HepG2 (cell line): ENCODE data around the gene MSTO1. TPM values are rescaled to one million over a fixed set of nuclear protein-coding genes. Genes with fewer than 3 reads are reported as not detected.

ENCODE experiments used
- ATAC-seq: fragments of 200-7000 bp; cut with Tn5 transposase; 3 replicates; pipeline ENCODE4 v1.9.1; 2020; ENCODE audit warnings: mild to moderate bottlenecking, moderate library complexity
- BruUV-seq: library from RNA; stranded (reverse); fragments of 400-500 nt; replicated peaks from 2 replicates; lab custom pipeline; 2021; lab: Mats Ljungman, UMichigan
- CTCF ChIA-PET: fragments of 300-600 bp; formaldehyde crosslinking; extraction: SDS; loops from one replicate; lab custom pipeline; 2021; ENCODE audit warnings: low total read pairs, inconsistent platforms, low intra/inter-chr PET ratio; lab: Yijun Ruan, JAX
- POLR2A ChIA-PET: fragments of 350-600 bp; sonication (Branson Sonifier 250); formaldehyde crosslinking; loops from one replicate; lab custom pipeline; 2020; ENCODE audit warnings: antibody characterized with exemption, inconsistent platforms; lab: Yijun Ruan, JAX
- DNase-seq: peaks from one replicate; pipeline ENCODE4 v3.0.0-alpha.2; 2015; ENCODE audit warnings: low spot score
- FAIRE-seq: peaks from 3 replicates; lab custom pipeline; 2011; peaks lifted over from hg19 to GRCh38; lab: Jason Lieb, UNC
- H2AFZ ChIP-seq: one replicate; pipeline ENCODE4 v1.6.1; 2011; ENCODE audit warnings: low read length, inconsistent platforms
- H3K27ac ChIP-seq: fragments of 300-600 bp; 3 replicates; pipeline ENCODE4 v1.8.0; 2011; ENCODE audit warnings: mixed run types, mild to moderate bottlenecking, mixed read lengths, low read length, inconsistent platforms; ENCODE audit not compliant: insufficient read depth; ENCODE audit errors: extremely low read length
- H3K27me3 ChIP-seq, 2 experiments: fragments of 200-600 bp in 1 of 2; 2 replicates in 1 of 2; 3 replicates in 1 of 2; pipeline versions ENCODE4 v1.6.0 to v1.8.0; 2011; ENCODE audit warnings: low read length in 2 of 2, mild to moderate bottlenecking in 2 of 2, moderate library complexity in 2 of 2, inconsistent platforms in 1 of 2; ENCODE audit not compliant: insufficient read depth in 2 of 2, control insufficient read depth in 1 of 2
- H3K36me3 ChIP-seq, 2 experiments: fragments of 200-600 bp in 1 of 2; replicated peaks in 1 of 2; 2 replicates in 1 of 2; 3 replicates in 1 of 2; pipeline versions ENCODE4 v1.5.1 to v1.8.0; 2011; ENCODE audit warnings: low read length in 2 of 2, inconsistent platforms in 1 of 2; ENCODE audit not compliant: insufficient read depth in 2 of 2, control insufficient read depth in 1 of 2
- H3K4me1 ChIP-seq: 2 replicates; pipeline ENCODE4 v1.5.1; 2012; ENCODE audit warnings: low read length, inconsistent platforms; ENCODE audit not compliant: insufficient read depth
- H3K4me2 ChIP-seq: 2 replicates; pipeline ENCODE4 v1.6.0; 2011; ENCODE audit warnings: low read depth, low read length, inconsistent platforms
- H3K4me3 ChIP-seq, 3 experiments: fragments of 200-600 bp in 1 of 3; sonication (generic), shearing (Covaris generic) in 1 of 3; replicated peaks in 1 of 3; 2 replicates each; pipeline ENCODE4 v1.5.1; 2011 to 2016; ENCODE audit warnings: low read length in 3 of 3, inconsistent platforms in 2 of 3, low read depth in 2 of 3, mild to moderate bottlenecking in 2 of 3, control low read depth in 1 of 3, mixed read lengths in 1 of 3; ENCODE audit not compliant: insufficient read depth in 1 of 3
- H3K79me2 ChIP-seq: one replicate; pipeline ENCODE4 v1.6.1; 2011; ENCODE audit warnings: low read length, inconsistent platforms; ENCODE audit not compliant: insufficient read depth
- H3K9ac ChIP-seq: 2 replicates; pipeline ENCODE4 v1.6.0; 2011; ENCODE audit warnings: mild to moderate bottlenecking, low read depth, low read length, inconsistent platforms; ENCODE audit not compliant: insufficient read depth
- H3K9me3 ChIP-seq: 2 replicates; pipeline ENCODE4 v1.5.1; 2012; ENCODE audit warnings: mild to moderate bottlenecking, low read length
- H4K20me1 ChIP-seq: 2 replicates; pipeline ENCODE4 v1.6.0; 2011; ENCODE audit warnings: inconsistent platforms, mild to moderate bottlenecking, low read length, moderate library complexity; ENCODE audit not compliant: insufficient read depth
- ESRRA ChIP-seq: sonication (generic); formaldehyde crosslinking; IDR thresholded peaks from 2 replicates; pipeline ENCODE4 v1.5.1; 2020; ENCODE audit warnings: mild to moderate bottlenecking, low read depth, missing genetic modification reagents
- ETS1 ChIP-seq: sonication (generic); formaldehyde crosslinking; IDR thresholded peaks from 2 replicates; pipeline ENCODE4 v1.4.0; 2020; ENCODE audit warnings: missing genetic modification reagents
- FOXK2 ChIP-seq: fragments of 450-650 bp; IDR thresholded peaks from 2 replicates; pipeline ENCODE4 v1.6.1; 2016
- KDM3A ChIP-seq: IDR thresholded peaks from 2 replicates; pipeline ENCODE4 v1.6.1; 2018; ENCODE audit warnings: low read depth, missing compliant biosample characterization
- KDM4B ChIP-seq: sonication (generic); formaldehyde crosslinking; IDR thresholded peaks from 2 replicates; pipeline ENCODE4 v1.4.0; 2020; ENCODE audit warnings: missing genetic modification reagents
- MXD1 ChIP-seq: sonication (generic); formaldehyde crosslinking; IDR thresholded peaks from 2 replicates; pipeline ENCODE4 v1.4.0; 2020; ENCODE audit warnings: mild to moderate bottlenecking, missing genetic modification reagents
- NR1H2 ChIP-seq: sonication (generic); formaldehyde crosslinking; IDR thresholded peaks from 2 replicates; pipeline ENCODE4 v1.8.1; 2022; ENCODE audit warnings: low read depth, missing genetic modification reagents, borderline replicate concordance
- POGK ChIP-seq: sonication (generic); formaldehyde crosslinking; conservative IDR thresholded peaks from 2 replicates; pipeline ENCODE4 v1.8.0; 2022; ENCODE audit warnings: mild to moderate bottlenecking, moderate library complexity, missing genetic modification reagents
- TSC22D2 ChIP-seq: sonication (generic); formaldehyde crosslinking; IDR thresholded peaks from 2 replicates; pipeline ENCODE4 v1.5.1; 2020; ENCODE audit warnings: missing genetic modification reagents, mild to moderate bottlenecking, borderline replicate concordance
- ZMYM2 ChIP-seq: sonication (generic); formaldehyde crosslinking; IDR thresholded peaks from 2 replicates; pipeline ENCODE4 v1.8.0; 2022; ENCODE audit warnings: mild to moderate bottlenecking, missing genetic modification reagents
- ZNF143 ChIP-seq: sonication (generic); formaldehyde crosslinking; IDR thresholded peaks from 2 replicates; pipeline ENCODE4 v1.4.0; 2020; ENCODE audit warnings: missing genetic modification reagents
- ZNF343 ChIP-seq: sonication (generic); formaldehyde crosslinking; IDR thresholded peaks from 2 replicates; pipeline ENCODE4 v1.4.0; 2020; ENCODE audit warnings: mild to moderate bottlenecking, missing genetic modification reagents
- ZNF407 ChIP-seq: sonication (generic); formaldehyde crosslinking; IDR thresholded peaks from one replicate; pipeline ENCODE4 v1.5.1; 2020; ENCODE audit warnings: mild to moderate bottlenecking, missing genetic modification reagents; ENCODE audit errors: not compliant biosample characterization
- ZNF549 ChIP-seq: sonication (generic); formaldehyde crosslinking; IDR thresholded peaks from 2 replicates; pipeline ENCODE4 v1.5.0; 2020; ENCODE audit warnings: missing genetic modification reagents
- ZNF552 ChIP-seq: sonication (generic); formaldehyde crosslinking; IDR thresholded peaks from 2 replicates; pipeline ENCODE4 v1.9.0; 2022; ENCODE audit warnings: missing genetic modification reagents, mild to moderate bottlenecking, borderline replicate concordance
- whole genome bisulfite sequencing: methylation state at CpG from one replicate; pipeline ENCODE4 v1.1.6; 2017; ENCODE audit warnings: low lambda C conversion rate; 5-methylcytosine and 5-hydroxymethylcytosine counted together
- in situ Hi-C: cut with HindIII; loops from 2 replicates; pipeline ENCODE4 v1.10.0; 2017; ENCODE audit warnings: low pct_unique_long_range_greater_than_20kb; ENCODE audit not compliant: extremely low pct_ligation_motif_present
- intact Hi-C: fragments of 100-400 bp; cut with micrococcal nuclease; formaldehyde crosslinking; loops from one replicate; pipeline ENCODE4 v1.10.0; 2022; ENCODE audit not compliant: unreplicated experiment
- polyA plus RNA-seq, 8 experiments: library from polyadenylated mRNA; depleted of rRNA in 3 of 8; stranded (reverse) in 7 of 8; unstranded in 1 of 8; fragments of >200 nt; fragmentation: Illumina TruSeq in 4 of 8; extraction: Trizol in 4 of 8; gene quantifications; 2 replicates each; pipeline versions ENCODE4 v1.2.1 to v1.2.3, GENCODE V29; 2011 to 2016; ENCODE audit warnings: low read depth in 4 of 8, missing spikeins in 1 of 8, mixed read lengths in 1 of 8; ENCODE audit not compliant: insufficient read depth in 1 of 8
- total RNA-seq, 5 experiments: library from RNA; depleted of rRNA; stranded (reverse); fragments of >200 nt; fragmentation: Illumina TruSeq; extraction: Trizol; gene quantifications; 2 replicates each; pipeline ENCODE4 v1.2.3, GENCODE V29; 2016; ENCODE audit warnings: low read depth in 1 of 5

MSTO1 gene
- total and polyA plus RNA-seq, 2 of the 13 experiments (the other 11 are each of a cell fraction or from before 2014, with no cell fraction given) = 19.1 to 25.3 TPM

GRCh38 chr1:155608888-155609225 lies 1.2 kb upstream of the MSTO1 start:
- POLR2A ChIA-PET = no interaction called here
- no peak overlapping the region for H3K27ac ChIP-seq
- TF ChIP-seq ETS1 (CRISPR knock-in tag) = no peak
- no peak for TF ChIP-seq MXD1
- TF ChIP-seq ZNF407 (CRISPR knock-in tag) = no peak
- no peak for TF ChIP-seq KDM3A (CRISPR knock-in tag)
- no peak for TF ChIP-seq ZNF552 (CRISPR knock-in tag)
- no peak for TF ChIP-seq ZNF143 (CRISPR knock-in tag)
- no peak for TF ChIP-seq TSC22D2 (CRISPR knock-in tag)
- no peak for TF ChIP-seq NR1H2 (CRISPR knock-in tag)
- TF ChIP-seq POGK = no peak
- no peak for TF ChIP-seq KDM4B (CRISPR knock-in tag)
- TF ChIP-seq ZNF343 (CRISPR knock-in tag) = no peak
- TF ChIP-seq ZMYM2 (CRISPR knock-in tag) = no peak
- no peak for TF ChIP-seq FOXK2
- TF ChIP-seq ZNF549 (CRISPR knock-in tag) = no peak
- TF ChIP-seq ESRRA (CRISPR knock-in tag) = no peak

More at GRCh38 chr1:155608888-155609225, 1.2 kb upstream of the MSTO1 start:
- no peak for FAIRE-seq
- Histone ChIP-seq H4K20me1 (no peaks in the 10 kb centered on the region), H3K36me3 (peaks cover 0 to 10% of the 10 kb centered on the region in 2 experiments; a peak in 2 of 5 replicates), H3K9ac (no peak overlapping the region), H3K79me2 (peaks cover 4% of the 10 kb centered on the region), H3K4me3 (no peak overlapping the region), H2AFZ (no peak overlapping the region), H3K4me2 (no peak overlapping the region), H3K9me3 (no peaks in the 10 kb centered on the region), H3K27me3 (no peaks in the 10 kb centered on the region), H3K4me1 (0 out of 2 replicates have a peak, but pooled peaks cover 5% of the 10 kb centered on the region)
- DNase-seq = no peak
- in situ Hi-C loops = no loop called here
- CTCF ChIA-PET = no interaction called here
- BruUV-seq = no TSS peak
- WGBS = 99% methylated on average over 9 of the region's 9 CpGs
- no peak for ATAC-seq
- intact Hi-C loops = no loop called here
